EL (cell line): ENCODE measurements around the gene GPBAR1.

Source experiments
- DNase-seq: peaks from one replicate; pipeline ENCODE4 v3.0.0-alpha.2; 2016

Gene GPBAR1

GRCh38 chr2:218260742-218261422 lies at the start of gene GPBAR1:
GPBAR1 (plus strand) TSS chr2:218261015; CDS start chr2:218262725, 1,710 bp downstream.
- no peak for DNase-seq

GRCh38 chr2:218214116-218214515 lies 46.7 kb upstream of the GPBAR1 start:
- no peak for DNase-seq

- DNase-seq, result no peak
Measured at GRCh38 chr2:218216336-218216673, 44.5 kb upstream of the GPBAR1 start.

- peak; percentile 95 for DNase-seq
Measured at GRCh38 chr2:218216674-218217359, 44.0 kb upstream of the GPBAR1 start, which contains the start of gene ARPC2. ARPC2 (plus strand) TSS chr2:218217189; CDS start chr2:218217471, 282 bp downstream.

- peak; percentile 48 for DNase-seq
Measured at GRCh38 chr2:218217360-218218267, 43.2 kb upstream of the GPBAR1 start.

- DNase-seq, result no peak
Measured at GRCh38 chr2:218218268-218219185, 42.3 kb upstream of the GPBAR1 start.

- DNase-seq, result no peak
Measured at GRCh38 chr2:218219934-218220333, 40.9 kb upstream of the GPBAR1 start.

GRCh38 chr2:218221000-218221399 lies 39.8 kb upstream of the GPBAR1 start:
- DNase-seq, result no peak

- no peak for DNase-seq
Measured at GRCh38 chr2:218223046-218223445, 37.8 kb upstream of the GPBAR1 start.

GRCh38 chr2:218224186-218224585 lies 36.6 kb upstream of the GPBAR1 start:
- DNase-seq, result peak; percentile 16

GRCh38 chr2:218226903-218227302 lies 33.9 kb upstream of the GPBAR1 start:
- no peak for DNase-seq

GRCh38 chr2:218228366-218229090 lies 32.3 kb upstream of the GPBAR1 start:
- DNase-seq, result peak; percentile 18

GRCh38 chr2:218229239-218229638 lies 31.6 kb upstream of the GPBAR1 start:
- peak; percentile 85 for DNase-seq

GRCh38 chr2:218229851-218230250 lies 31.0 kb upstream of the GPBAR1 start:
- DNase-seq, result peak; percentile 70

GRCh38 chr2:218230882-218231281 lies 29.9 kb upstream of the GPBAR1 start:
- DNase-seq, result peak; percentile 37

GRCh38 chr2:218233543-218233942 lies 27.3 kb upstream of the GPBAR1 start:
- no peak for DNase-seq

- DNase-seq, result no peak
Measured at GRCh38 chr2:218234521-218234920, 26.3 kb upstream of the GPBAR1 start.

GRCh38 chr2:218235017-218235416 lies 25.8 kb upstream of the GPBAR1 start:
- no peak for DNase-seq

- DNase-seq, result no peak
Measured at GRCh38 chr2:218236829-218237228, 24.0 kb upstream of the GPBAR1 start.

- DNase-seq, result no peak
Measured at GRCh38 chr2:218238887-218239286, 21.9 kb upstream of the GPBAR1 start.

- DNase-seq, result no peak
Measured at GRCh38 chr2:218244204-218244603, 16.6 kb upstream of the GPBAR1 start.

- no peak for DNase-seq
Measured at GRCh38 chr2:218244665-218245064, 16.1 kb upstream of the GPBAR1 start.
